ENCODE measurements around the gene DBT.
"Not testable (repeated sequence)": the region's sequence is repeated elsewhere in the genome, so short reads cannot be mapped to it uniquely, and the experiment has no call there.

Gene DBT
- 15.5 to 47.5 (median 36.3) reads per million in 9 experiments for total RNA-seq

DNA sequence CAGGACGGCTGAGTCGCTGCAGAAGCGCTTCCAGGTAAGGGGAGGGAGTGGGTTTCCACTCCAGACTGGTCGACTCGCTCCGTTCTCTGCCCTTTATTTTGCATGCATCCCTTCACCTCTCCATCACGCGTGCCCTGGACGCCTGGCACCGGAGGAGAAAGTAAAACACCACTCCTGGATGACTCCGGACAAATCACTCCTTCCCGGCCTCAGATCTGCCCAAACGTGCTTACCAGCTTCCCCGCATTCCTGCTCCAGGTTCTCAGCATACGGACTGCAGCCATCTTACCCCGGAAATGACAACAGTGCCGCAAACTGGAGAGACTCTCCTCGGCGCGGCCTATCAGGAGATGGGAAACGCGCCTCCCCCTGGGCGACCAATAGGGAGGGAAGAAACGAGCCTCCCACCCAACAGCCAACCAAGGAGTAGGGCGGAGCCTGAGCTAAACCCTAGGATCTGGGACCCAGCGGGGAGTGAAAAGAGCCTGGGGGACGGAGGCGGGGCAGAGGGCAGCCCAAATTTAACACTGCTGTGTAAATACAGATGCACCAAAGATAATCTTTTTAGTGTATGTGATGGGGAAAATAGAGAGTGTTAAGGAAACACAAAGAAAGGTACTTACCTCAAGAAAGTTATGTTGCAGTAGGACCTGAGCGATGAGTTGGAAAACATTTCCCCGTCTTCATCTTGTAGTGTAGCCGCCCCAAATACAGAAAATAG lies at the start of gene DBT:
Gene DBT (minus strand): TSS at position 298 of the 721 bp plus-strand sequence. CDS start 14 bp downstream, at position 284.
- Mint-ChIP-seq H3K9me3 (no peaks in the 10 kb centered on the region), H3K36me3 (ENCODE audit: insufficient read depth) (no peaks in the 10 kb centered on the region), H3K4me3 (no peak within 1 kb of the TSS), H3K4me1 (ENCODE audit: low read depth in 2 of 2) (peaks cover 7 to 11% of the 10 kb centered on the region in 2 donors), H3K27ac (no peak within 1 kb of the TSS), H3K27me3 (no peaks in the 10 kb centered on the region)
- ATAC-seq (replicated peaks) = peak; percentile 99
- peak; percentile 82 to 86 (median 85) for DNase-seq

- no peaks in the 10 kb centered on the region for H3K9me3 Mint-ChIP-seq
- no peak overlapping the region for H3K4me3 Mint-ChIP-seq
- DNase-seq (no peak), ATAC-seq (replicated peaks) (no peak)
- H3K4me1 Mint-ChIP-seq (ENCODE audit: low read depth in 2 of 2) = peaks cover 8 to 10% of the 10 kb centered on the region in 2 donors
- H3K27ac Mint-ChIP-seq = no peak overlapping the region
- H3K27me3 Mint-ChIP-seq = no peaks in the 10 kb centered on the region
- H3K36me3 Mint-ChIP-seq (ENCODE audit: insufficient read depth) = peaks cover 7% of the 10 kb centered on the region
These were observed 48.9 kb upstream of the DBT start for GRCh38 chr1:100298512-100298911.

GRCh38 chr1:100296997-100297396 lies 47.4 kb upstream of the DBT start:
- H3K4me3 Mint-ChIP-seq; H3K4me1 Mint-ChIP-seq (ENCODE audit: low read depth in 2 of 2); DNase-seq; H3K27ac Mint-ChIP-seq; ATAC-seq (replicated peaks); H3K9me3 Mint-ChIP-seq; H3K27me3 Mint-ChIP-seq: not testable (repeated sequence)
- peaks cover 20% of the 10 kb centered on the region for H3K36me3 Mint-ChIP-seq (ENCODE audit: insufficient read depth)

DNA sequence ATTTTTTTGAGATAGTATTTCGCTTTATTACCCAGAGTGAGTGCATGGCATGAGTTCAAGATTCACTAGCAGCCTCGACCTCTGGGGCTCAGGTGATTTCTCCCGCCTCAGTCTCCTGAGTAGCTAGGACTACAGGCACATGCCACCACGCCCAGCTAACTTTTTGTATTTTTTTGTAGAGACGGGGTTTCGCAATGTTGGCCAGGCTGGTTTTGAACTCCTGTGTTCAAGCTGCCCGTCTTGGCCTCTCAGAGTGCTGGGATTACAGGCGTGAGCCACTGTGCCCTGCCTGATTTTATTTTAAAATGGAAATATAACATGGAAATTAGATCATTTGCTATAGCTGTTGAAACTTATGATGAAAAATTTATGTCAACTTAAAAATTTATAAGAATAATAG lies 46.5 kb upstream of the DBT start:
- no peaks in the 10 kb centered on the region for H3K27me3 Mint-ChIP-seq
- H3K4me1 Mint-ChIP-seq (ENCODE audit: low read depth in 2 of 2) = peaks cover 8 to 10% of the 10 kb centered on the region in 2 donors
- no peak overlapping the region for H3K4me3 Mint-ChIP-seq
- ATAC-seq (replicated peaks) = no peak
- peaks cover 29% of the 10 kb centered on the region for H3K36me3 Mint-ChIP-seq (ENCODE audit: insufficient read depth)
- no peaks in the 10 kb centered on the region for H3K9me3 Mint-ChIP-seq
- H3K27ac Mint-ChIP-seq = no peak overlapping the region
- no peak for DNase-seq

- H3K27me3 Mint-ChIP-seq = no peaks in the 10 kb centered on the region
- DNase-seq (no peak), ATAC-seq (replicated peaks) (no peak)
- H3K4me3 Mint-ChIP-seq = no peak overlapping the region
- H3K36me3 Mint-ChIP-seq (ENCODE audit: insufficient read depth) = peaks cover 61% of the 10 kb centered on the region
- H3K27ac Mint-ChIP-seq = peak overlapping the region in 1 of 2 donors; percentile 60
- no peaks in the 10 kb centered on the region for H3K9me3 Mint-ChIP-seq
- no peaks in the 10 kb centered on the region for H3K4me1 Mint-ChIP-seq (ENCODE audit: low read depth in 2 of 2)
These were observed 43.1 kb upstream of the DBT start for GRCh38 chr1:100292711-100293110.

DNA sequence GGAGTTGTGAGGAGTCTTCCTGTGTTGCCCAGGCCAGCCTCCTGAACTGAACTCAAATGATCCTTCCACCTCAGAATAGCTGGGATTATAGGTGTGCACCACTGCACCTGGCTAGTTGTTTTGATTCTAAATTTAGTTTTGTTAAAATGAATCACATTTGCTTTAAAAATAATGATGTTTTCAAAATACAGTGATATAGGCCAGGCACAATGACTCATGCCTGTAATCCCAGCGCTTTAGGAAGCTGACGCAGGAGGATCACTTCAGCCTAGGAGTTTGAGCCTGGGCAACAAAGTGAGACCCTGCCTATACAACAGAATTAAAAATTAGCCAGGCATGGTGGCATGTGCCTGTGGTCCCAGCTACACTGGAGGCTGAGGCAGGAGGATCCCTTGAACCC lies 40.7 kb upstream of the DBT start:
- H3K27me3 Mint-ChIP-seq = no peaks in the 10 kb centered on the region
- no peaks in the 10 kb centered on the region for H3K9me3 Mint-ChIP-seq
- DNase-seq (no peak), ATAC-seq (replicated peaks) (no peak)
- peaks cover 0 to 4% of the 10 kb centered on the region in 2 donors for H3K4me1 Mint-ChIP-seq (ENCODE audit: low read depth in 2 of 2)
- peaks cover 83% of the 10 kb centered on the region for H3K36me3 Mint-ChIP-seq (ENCODE audit: insufficient read depth)
- peak overlapping the region in 1 of 2 donors; percentile 59 for H3K27ac Mint-ChIP-seq
- no peak overlapping the region for H3K4me3 Mint-ChIP-seq

GRCh38 chr1:100287162-100287561 lies 37.5 kb upstream of the DBT start:
- ATAC-seq (replicated peaks) (no peak), DNase-seq (no peak)
- peaks cover 0 to 4% of the 10 kb centered on the region in 2 donors for H3K4me1 Mint-ChIP-seq (ENCODE audit: low read depth in 2 of 2)
- H3K9me3 Mint-ChIP-seq = no peaks in the 10 kb centered on the region
- peaks cover 93% of the 10 kb centered on the region for H3K36me3 Mint-ChIP-seq (ENCODE audit: insufficient read depth)
- H3K27me3 Mint-ChIP-seq = no peaks in the 10 kb centered on the region
- no peak overlapping the region for H3K4me3 Mint-ChIP-seq
- H3K27ac Mint-ChIP-seq = no peak overlapping the region

DNA sequence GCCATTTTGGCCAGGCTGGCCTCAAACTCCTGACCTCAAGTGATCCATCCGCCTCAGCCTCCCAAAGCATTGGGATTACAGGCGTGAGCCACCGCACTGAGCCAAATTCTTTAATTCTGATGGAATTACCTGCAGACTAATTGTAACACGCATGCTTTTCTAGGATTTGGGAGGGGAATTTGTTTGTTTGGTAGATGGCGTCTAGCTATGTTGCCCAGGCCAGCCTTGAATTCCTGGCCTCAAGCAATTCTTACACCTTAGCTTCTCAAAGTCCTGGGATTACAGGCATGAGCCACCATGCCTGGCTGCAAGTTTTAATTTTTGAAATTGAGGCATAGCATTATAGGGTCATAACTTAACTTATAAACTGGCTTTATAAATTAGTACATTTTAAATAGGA lies 35.0 kb upstream of the DBT start:
- H3K4me1 Mint-ChIP-seq (ENCODE audit: low read depth in 2 of 2) = peaks cover 5 to 12% of the 10 kb centered on the region in 2 donors
- DNase-seq (no peak), ATAC-seq (replicated peaks) (no peak)
- H3K9me3 Mint-ChIP-seq = no peaks in the 10 kb centered on the region
- H3K4me3 Mint-ChIP-seq = no peak overlapping the region
- no peaks in the 10 kb centered on the region for H3K27me3 Mint-ChIP-seq
- no peak overlapping the region for H3K27ac Mint-ChIP-seq
- H3K36me3 Mint-ChIP-seq (ENCODE audit: insufficient read depth) = peaks cover 86% of the 10 kb centered on the region

GRCh38 chr1:100279954-100280682 lies 30.5 kb upstream of the DBT start:
- Mint-ChIP-seq H3K27me3 (no peaks in the 10 kb centered on the region), H3K4me1 (ENCODE audit: low read depth in 2 of 2) (peaks cover 9 to 26% of the 10 kb centered on the region in 2 donors), H3K9me3 (no peaks in the 10 kb centered on the region), H3K27ac (peak overlapping the region; percentile 0 to 32), H3K4me3 (no peak overlapping the region), H3K36me3 (ENCODE audit: insufficient read depth) (peaks cover 88% of the 10 kb centered on the region)
- no peak for DNase-seq
- ATAC-seq (replicated peaks) = no peak

GRCh38 chr1:100279358-100279923 lies 29.8 kb upstream of the DBT start:
- no peaks in the 10 kb centered on the region for H3K9me3 Mint-ChIP-seq
- H3K36me3 Mint-ChIP-seq (ENCODE audit: insufficient read depth) = peaks cover 88% of the 10 kb centered on the region
- no peak for DNase-seq
- H3K27ac Mint-ChIP-seq = peak overlapping the region; percentile 0 to 32
- no peak for ATAC-seq (replicated peaks)
- H3K4me1 Mint-ChIP-seq (ENCODE audit: low read depth in 2 of 2) = peaks cover 9 to 26% of the 10 kb centered on the region in 2 donors
- no peaks in the 10 kb centered on the region for H3K27me3 Mint-ChIP-seq
- no peak overlapping the region for H3K4me3 Mint-ChIP-seq

DNA sequence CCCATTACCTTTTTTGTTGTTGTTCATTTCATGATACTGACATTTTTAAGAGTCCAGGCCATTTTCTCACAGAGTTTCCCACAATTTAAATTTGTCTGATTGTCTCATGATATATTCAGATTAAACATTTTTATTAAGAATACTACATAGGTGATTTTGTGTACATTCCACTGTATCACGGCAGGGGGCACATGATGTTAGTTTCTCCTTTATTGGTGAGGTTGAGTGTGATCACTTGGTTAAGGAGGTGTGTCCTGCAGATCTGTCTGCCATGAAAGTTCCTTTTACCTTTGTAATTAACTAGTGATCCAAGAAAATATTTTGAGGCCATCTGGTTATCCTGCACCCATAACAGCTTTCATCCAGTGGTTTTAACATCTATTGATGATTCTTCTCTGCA lies 28.2 kb upstream of the DBT start:
- peak; percentile 14 to 23 (median 21) for DNase-seq
- H3K9me3 Mint-ChIP-seq = no peaks in the 10 kb centered on the region
- no peak overlapping the region for H3K4me3 Mint-ChIP-seq
- peaks cover 88% of the 10 kb centered on the region for H3K36me3 Mint-ChIP-seq (ENCODE audit: insufficient read depth)
- ATAC-seq (replicated peaks) = peak; percentile 71
- H3K4me1 Mint-ChIP-seq (ENCODE audit: low read depth in 2 of 2) = peaks cover 9 to 35% of the 10 kb centered on the region in 2 donors
- H3K27ac Mint-ChIP-seq = peak overlapping the region; percentile 36 to 49
- no peaks in the 10 kb centered on the region for H3K27me3 Mint-ChIP-seq

DNA sequence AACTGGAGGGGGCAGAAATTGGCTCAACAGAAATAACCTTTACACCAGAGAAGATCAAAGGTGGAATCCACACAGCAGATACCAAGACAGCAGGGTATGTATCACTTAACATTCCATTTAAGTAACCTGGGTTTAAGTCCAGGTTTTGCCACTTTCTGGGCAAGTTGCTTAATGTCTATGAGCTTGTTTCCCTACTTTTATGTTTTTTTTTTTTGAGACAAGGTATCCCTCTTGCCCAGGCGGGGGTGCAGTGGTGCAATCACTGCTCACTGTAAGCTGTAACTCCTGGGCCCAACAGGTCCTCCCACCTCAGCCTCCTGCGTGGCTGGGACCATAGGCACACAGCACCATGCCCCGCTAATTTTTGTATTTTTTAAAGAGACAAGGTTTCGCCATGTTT lies 18.6 kb upstream of the DBT start:
- no peaks in the 10 kb centered on the region for H3K9me3 Mint-ChIP-seq
- ATAC-seq (replicated peaks) = no peak
- peak overlapping the region; percentile 97 to 100 for H3K4me3 Mint-ChIP-seq
- peaks cover 63% of the 10 kb centered on the region for H3K36me3 Mint-ChIP-seq (ENCODE audit: insufficient read depth)
- DNase-seq = no peak
- peaks cover 39 to 52% of the 10 kb centered on the region in 2 donors for H3K4me1 Mint-ChIP-seq (ENCODE audit: low read depth in 2 of 2)
- H3K27ac Mint-ChIP-seq = peak overlapping the region; percentile 26 to 46
- no peaks in the 10 kb centered on the region for H3K27me3 Mint-ChIP-seq

- Mint-ChIP-seq H3K27me3 (no peaks in the 10 kb centered on the region), H3K9me3 (no peaks in the 10 kb centered on the region), H3K4me1 (ENCODE audit: low read depth in 2 of 2) (peaks cover 39 to 52% of the 10 kb centered on the region in 2 donors), H3K4me3 (peak overlapping the region; percentile 97 to 100), H3K36me3 (ENCODE audit: insufficient read depth) (peaks cover 59% of the 10 kb centered on the region), H3K27ac (peak overlapping the region; percentile 46 to 99)
- no peak for DNase-seq
- no peak for ATAC-seq (replicated peaks)
These were observed 17.6 kb upstream of the DBT start for GRCh38 chr1:100267284-100267683.

All from effector memory CD8-positive, alpha-beta T cell (primary cell).